LNCaP clone FGC (cell line): Measurements from ENCODE around the gene TEDC2.

Experiments
- DNase-seq: peaks from one replicate; pipeline ENCODE4 v3.0.0-alpha.2; 2011; ENCODE audit warnings: low read depth
- H3K4me3 ChIP-seq: 2 replicates; pipeline ENCODE4 v1.5.1; 2011; ENCODE audit warnings: mild to moderate bottlenecking, low read depth, low read length, control low read depth
- TF ChIP-seq, protein P1 (sequence below): IDR thresholded peaks from 2 replicates; pipeline ENCODE4 v1.5.1; 2012; ENCODE audit warnings: mild to moderate bottlenecking; ENCODE audit not compliant: control insufficient read depth, insufficient read depth; ENCODE audit errors: extremely low read depth

Gene TEDC2

DNA sequence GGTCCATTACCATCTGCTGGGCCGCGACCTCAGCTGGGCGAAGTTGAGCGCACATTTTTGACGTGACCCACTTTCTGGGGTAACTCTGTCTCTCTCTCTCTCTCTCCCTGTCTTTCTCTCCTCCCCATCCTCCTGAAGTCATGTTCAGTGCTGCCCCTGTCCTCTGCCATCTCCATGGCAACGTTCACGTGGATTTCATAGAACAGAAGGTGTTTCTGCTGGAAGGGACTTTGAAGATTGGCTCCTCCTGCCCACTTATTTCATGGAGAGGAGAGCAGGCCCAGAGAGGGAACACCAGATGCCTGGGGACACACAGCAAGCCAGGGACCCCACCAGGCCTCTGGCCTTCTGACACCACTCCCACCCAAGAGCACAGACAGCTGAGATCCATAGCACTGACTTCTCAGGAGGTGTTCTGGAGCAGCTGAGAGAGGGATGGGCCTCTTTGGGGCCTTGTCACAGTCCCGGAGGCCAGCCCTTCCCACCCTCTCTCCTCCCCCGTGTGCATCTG is 34.8 kb upstream of the TEDC2 start:
- TF ChIP-seq, protein P1, sequence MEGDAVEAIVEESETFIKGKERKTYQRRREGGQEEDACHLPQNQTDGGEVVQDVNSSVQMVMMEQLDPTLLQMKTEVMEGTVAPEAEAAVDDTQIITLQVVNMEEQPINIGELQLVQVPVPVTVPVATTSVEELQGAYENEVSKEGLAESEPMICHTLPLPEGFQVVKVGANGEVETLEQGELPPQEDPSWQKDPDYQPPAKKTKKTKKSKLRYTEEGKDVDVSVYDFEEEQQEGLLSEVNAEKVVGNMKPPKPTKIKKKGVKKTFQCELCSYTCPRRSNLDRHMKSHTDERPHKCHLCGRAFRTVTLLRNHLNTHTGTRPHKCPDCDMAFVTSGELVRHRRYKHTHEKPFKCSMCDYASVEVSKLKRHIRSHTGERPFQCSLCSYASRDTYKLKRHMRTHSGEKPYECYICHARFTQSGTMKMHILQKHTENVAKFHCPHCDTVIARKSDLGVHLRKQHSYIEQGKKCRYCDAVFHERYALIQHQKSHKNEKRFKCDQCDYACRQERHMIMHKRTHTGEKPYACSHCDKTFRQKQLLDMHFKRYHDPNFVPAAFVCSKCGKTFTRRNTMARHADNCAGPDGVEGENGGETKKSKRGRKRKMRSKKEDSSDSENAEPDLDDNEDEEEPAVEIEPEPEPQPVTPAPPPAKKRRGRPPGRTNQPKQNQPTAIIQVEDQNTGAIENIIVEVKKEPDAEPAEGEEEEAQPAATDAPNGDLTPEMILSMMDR: no peak
- no peak overlapping the region for H3K4me3 ChIP-seq
- DNase-seq: no peak

DNA sequence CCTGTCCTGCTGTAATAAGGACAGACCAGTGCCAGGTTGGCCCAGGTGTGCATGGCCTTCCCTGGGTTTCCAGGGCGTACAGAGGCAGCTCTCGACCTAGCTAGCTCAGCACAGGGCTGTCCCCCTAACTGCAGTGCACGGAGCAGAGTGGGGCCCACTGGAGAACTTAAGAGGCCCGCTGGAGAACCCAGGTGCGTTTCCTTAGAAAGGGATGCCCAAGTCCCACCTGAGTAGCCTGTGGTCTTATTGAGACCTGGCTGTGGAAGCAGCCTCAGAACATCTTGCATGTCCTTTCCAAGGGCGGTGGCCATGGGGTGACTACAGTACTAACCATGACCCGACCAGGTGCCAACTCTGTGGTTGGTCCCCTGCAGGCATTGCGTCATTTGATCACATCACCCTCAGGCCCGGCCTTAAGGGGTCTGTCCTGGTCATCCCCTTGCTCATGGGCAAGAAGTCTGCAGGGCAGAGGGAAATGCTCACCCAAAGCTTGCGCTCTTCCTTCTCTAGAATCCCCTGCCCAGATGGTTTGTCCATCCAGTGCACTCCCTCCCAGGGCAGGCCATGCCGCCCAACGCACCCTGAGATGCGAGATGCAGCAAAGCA is 34.0 kb upstream of the TEDC2 start:
- H3K4me3 ChIP-seq: no peak overlapping the region
- no peak for DNase-seq
- TF ChIP-seq, protein P1: no peak

DNA sequence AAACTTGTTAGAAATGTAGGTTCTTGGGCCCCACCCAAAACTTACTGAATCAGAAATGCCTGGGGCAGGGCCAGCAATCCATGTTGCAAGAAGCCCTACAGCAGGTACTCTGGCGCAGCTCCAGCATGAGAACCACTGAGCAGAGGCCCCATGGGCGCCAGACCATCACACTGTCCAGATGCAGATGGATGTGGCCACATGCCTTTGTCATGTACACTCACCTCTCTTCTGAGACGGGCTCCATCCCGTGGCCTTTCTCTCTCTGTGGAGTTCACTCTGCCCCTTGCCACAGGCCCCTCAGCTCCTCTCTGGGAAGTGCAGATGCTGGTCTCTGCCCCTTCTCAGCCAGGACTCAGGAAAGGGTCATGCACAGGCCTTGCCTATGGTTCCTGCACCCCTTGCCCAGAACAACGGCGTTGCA is 33.0 kb upstream of the TEDC2 start:
- H3K4me3 ChIP-seq: no peak overlapping the region
- no peak for DNase-seq
- TF ChIP-seq, protein P1: no peak

DNA sequence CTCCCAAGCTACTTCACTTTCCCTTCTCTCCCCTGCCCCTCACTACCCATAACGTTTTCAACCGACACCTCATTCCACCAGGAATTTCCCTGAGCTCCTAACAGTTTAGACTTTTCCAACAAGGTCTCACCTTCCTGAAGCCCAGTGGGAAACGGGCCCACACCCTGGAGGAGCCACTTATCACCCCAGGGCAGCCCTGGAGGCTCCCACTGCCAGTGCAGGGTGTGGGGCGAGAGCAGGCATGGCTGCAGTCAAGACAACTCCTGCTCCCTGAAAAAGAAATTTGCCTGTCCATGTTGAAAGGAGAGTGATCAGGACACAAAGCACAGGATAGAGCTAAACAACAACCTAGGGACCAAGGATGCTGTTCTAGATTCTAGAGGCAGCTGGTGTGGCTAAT is 32.4 kb upstream of the TEDC2 start:
- H3K4me3 ChIP-seq: no peak overlapping the region
- TF ChIP-seq, protein P1: no peak
- no peak for DNase-seq

DNA sequence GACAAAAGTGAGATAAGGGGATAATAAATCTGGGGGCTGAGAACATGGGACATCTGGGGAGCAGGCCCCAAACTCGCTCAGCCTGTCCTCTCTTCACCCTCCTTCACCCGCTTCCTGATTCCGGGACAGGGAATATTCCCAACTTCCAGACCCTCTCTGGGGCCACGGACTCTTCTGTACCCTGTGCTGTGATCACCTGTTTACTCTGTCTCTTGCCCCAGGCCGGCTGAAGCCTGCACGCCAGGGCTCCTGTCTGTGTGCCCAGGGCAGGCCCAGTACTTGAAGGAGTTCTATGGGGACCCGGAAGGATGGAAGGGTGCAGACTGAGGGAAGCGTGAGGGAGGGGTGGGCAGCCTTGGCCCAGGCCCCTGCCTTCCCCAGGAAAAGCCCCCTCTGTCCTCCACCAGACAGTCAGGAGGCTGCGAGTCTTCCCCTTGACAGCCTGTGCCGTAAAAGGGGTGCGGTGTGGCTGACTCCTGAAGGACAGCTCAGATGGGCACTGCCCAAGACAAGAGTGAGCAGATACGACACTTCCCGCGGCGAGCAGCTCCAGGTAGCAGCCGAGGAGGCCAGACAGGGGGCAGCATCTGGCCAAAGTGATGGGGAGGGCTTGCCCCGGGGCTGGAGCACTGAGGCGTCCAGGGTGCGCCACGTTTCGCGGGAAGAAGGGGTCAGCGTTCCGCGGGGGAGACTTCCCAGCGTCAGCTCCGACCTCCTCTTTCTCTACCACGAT is 31.7 kb upstream of the TEDC2 start:
- peak overlapping the region; percentile 78 for H3K4me3 ChIP-seq
- TF ChIP-seq, protein P1: peak; percentile 20; the same call in 1 of the 2 replicates
- DNase-seq: no peak

DNA sequence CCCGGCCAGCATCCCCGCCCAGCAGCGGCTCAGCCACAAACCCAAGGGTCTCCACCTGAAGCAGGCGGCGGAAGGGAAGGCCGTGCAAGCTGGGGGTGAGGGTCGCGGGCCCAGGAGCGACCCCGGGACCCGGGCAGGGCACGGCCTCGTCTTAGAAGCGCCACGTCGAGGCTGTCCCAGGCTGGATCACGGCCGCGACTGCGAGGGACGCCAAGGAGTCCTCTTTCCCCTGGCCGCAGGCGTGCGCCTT is 31.2 kb upstream of the TEDC2 start:
- H3K4me3 ChIP-seq: peak overlapping the region; percentile 78
- no peak for DNase-seq
- TF ChIP-seq, protein P1: no peak
